ENCODE measurements around the gene ELL. TPM values are rescaled to one million over a fixed set of nuclear protein-coding genes. Genes with fewer than 3 reads are reported as not detected.

Gene ELL
- total and polyA plus RNA-seq, 9 of the 15 experiments (the other 6 are each of a cell fraction or from before 2014, with no cell fraction given), result 0.24 to 22.5 (median 4.1) TPM

DNA sequence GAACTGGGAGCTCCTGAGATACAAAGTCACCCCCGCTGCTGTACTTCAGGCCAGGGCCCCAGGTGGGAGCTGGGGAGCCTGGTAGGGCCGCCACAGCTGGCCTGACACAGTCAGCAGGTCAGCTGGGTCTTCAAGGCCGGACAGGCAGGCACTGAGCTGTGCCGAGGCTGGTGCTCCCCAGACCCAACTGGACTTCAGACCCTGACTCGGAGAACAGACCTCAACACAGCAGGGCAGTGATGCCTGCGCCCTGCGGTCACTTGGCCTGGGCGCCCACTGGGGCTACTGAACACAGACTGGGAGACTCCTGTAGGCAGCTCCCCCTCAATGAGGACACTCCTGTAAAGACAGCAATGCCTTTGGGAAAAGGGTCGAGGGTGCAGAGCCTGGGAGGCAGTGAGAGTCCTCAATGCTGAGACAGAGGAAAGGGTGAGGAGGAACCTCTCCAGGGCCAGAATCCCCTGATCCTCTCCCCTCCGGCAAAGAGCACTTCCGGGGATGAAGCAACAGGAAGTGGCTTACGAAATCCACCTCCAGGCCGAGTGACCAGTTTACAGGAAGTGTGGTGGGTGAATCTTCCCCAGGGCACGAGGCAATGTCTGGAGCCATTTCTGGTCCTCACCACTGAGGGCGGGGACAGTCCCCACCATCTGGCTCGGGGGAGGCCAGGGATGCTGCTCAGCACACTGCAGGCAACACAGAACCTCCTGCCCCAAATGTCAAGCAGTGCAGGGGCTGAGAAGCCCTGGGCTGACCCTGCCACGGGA lies 43.1 kb downstream of the ELL start (continued):
- TF ChIP-seq, protein P1, sequence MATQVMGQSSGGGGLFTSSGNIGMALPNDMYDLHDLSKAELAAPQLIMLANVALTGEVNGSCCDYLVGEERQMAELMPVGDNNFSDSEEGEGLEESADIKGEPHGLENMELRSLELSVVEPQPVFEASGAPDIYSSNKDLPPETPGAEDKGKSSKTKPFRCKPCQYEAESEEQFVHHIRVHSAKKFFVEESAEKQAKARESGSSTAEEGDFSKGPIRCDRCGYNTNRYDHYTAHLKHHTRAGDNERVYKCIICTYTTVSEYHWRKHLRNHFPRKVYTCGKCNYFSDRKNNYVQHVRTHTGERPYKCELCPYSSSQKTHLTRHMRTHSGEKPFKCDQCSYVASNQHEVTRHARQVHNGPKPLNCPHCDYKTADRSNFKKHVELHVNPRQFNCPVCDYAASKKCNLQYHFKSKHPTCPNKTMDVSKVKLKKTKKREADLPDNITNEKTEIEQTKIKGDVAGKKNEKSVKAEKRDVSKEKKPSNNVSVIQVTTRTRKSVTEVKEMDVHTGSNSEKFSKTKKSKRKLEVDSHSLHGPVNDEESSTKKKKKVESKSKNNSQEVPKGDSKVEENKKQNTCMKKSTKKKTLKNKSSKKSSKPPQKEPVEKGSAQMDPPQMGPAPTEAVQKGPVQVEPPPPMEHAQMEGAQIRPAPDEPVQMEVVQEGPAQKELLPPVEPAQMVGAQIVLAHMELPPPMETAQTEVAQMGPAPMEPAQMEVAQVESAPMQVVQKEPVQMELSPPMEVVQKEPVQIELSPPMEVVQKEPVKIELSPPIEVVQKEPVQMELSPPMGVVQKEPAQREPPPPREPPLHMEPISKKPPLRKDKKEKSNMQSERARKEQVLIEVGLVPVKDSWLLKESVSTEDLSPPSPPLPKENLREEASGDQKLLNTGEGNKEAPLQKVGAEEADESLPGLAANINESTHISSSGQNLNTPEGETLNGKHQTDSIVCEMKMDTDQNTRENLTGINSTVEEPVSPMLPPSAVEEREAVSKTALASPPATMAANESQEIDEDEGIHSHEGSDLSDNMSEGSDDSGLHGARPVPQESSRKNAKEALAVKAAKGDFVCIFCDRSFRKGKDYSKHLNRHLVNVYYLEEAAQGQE (IDR thresholded peaks at IDR 0.05; ENCODE audit: borderline replicate concordance), result no peak
- TF ChIP-seq, protein P1 (CRISPR knock-in tag; IDR thresholded peaks at IDR 0.05; ENCODE audit: low read depth), result no peak
- TF ChIP-seq NONO (IDR thresholded peaks at IDR 0.05; ENCODE audit: low read depth in 2 of 2, low read length in 1 of 2) (no peak), ZNF75A (CRISPR knock-in tag; IDR thresholded peaks at IDR 0.05) (peak; percentile 38; the same call in 1 of the 2 replicates), MTF1 (CRISPR knock-in tag; IDR thresholded peaks at IDR 0.05; ENCODE audit: borderline replicate concordance) (no peak), CBFA2T2 (conservative IDR thresholded peaks at IDR 0.05) (no peak), ZNF197 (CRISPR knock-in tag; IDR thresholded peaks at IDR 0.05; ENCODE audit: low read depth) (0 out of 2 replicates have a peak, but pooled peaks have one; percentile 31), ZNF586 (CRISPR knock-in tag; conservative IDR thresholded peaks at IDR 0.05) (no peak), TRIM28 (IDR thresholded peaks at IDR 0.05) (no peak)
- TF ChIP-seq, protein P2, sequence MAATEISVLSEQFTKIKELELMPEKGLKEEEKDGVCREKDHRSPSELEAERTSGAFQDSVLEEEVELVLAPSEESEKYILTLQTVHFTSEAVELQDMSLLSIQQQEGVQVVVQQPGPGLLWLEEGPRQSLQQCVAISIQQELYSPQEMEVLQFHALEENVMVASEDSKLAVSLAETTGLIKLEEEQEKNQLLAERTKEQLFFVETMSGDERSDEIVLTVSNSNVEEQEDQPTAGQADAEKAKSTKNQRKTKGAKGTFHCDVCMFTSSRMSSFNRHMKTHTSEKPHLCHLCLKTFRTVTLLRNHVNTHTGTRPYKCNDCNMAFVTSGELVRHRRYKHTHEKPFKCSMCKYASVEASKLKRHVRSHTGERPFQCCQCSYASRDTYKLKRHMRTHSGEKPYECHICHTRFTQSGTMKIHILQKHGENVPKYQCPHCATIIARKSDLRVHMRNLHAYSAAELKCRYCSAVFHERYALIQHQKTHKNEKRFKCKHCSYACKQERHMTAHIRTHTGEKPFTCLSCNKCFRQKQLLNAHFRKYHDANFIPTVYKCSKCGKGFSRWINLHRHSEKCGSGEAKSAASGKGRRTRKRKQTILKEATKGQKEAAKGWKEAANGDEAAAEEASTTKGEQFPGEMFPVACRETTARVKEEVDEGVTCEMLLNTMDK (IDR thresholded peaks at IDR 0.05; ENCODE audit: borderline replicate concordance, insufficient read depth, low read depth, low read length, poor library complexity, severe bottlenecking), result no peak
- TF ChIP-seq, protein P3, sequence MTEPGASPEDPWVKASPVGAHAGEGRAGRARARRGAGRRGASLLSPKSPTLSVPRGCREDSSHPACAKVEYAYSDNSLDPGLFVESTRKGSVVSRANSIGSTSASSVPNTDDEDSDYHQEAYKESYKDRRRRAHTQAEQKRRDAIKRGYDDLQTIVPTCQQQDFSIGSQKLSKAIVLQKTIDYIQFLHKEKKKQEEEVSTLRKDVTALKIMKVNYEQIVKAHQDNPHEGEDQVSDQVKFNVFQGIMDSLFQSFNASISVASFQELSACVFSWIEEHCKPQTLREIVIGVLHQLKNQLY (CRISPR knock-in tag; conservative IDR thresholded peaks at IDR 0.05), result no peak
- TF ChIP-seq, protein P4, sequence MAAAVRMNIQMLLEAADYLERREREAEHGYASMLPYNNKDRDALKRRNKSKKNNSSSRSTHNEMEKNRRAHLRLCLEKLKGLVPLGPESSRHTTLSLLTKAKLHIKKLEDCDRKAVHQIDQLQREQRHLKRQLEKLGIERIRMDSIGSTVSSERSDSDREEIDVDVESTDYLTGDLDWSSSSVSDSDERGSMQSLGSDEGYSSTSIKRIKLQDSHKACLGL (CRISPR knock-in tag; IDR thresholded peaks at IDR 0.05; ENCODE audit: borderline replicate concordance, poor library complexity, severe bottlenecking), result no peak
- TF ChIP-seq, protein P5, sequence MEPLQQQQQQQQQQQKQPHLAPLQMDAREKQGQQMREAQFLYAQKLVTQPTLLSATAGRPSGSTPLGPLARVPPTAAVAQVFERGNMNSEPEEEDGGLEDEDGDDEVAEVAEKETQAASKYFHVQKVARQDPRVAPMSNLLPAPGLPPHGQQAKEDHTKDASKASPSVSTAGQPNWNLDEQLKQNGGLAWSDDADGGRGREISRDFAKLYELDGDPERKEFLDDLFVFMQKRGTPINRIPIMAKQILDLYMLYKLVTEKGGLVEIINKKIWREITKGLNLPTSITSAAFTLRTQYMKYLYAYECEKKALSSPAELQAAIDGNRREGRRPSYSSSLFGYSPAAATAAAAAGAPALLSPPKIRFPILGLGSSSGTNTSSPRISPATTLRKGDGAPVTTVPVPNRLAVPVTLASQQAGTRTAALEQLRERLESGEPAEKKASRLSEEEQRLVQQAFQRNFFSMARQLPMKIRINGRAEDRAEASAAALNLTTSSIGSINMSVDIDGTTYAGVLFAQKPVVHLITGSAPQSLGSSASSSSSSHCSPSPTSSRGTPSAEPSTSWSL (CRISPR knock-in tag; IDR thresholded peaks at IDR 0.05; ENCODE audit: borderline replicate concordance), result no peak
